Lung (tissue), 12 donors: ENCODE results near the gene PFKL. TPM values are rescaled to one million over a fixed set of nuclear protein-coding genes. Genes with fewer than 3 reads are reported as not detected.

ENCODE experiments used
- ATAC-seq: fragments of 200-7000 bp; cut with Tn5 transposase; one replicate; pipeline ENCODE4 v1.9.1; 2020; ENCODE audit warnings: moderate number of reproducible peaks; ENCODE audit not compliant: insufficient read depth, low FRiP score
- DNase-seq, 3 donors: peaks; one replicate each; pipeline ENCODE4 v3.0.0-alpha.2; 2013 to 2017
- H3K27ac ChIP-seq, 2 donors: one replicate each; pipeline ENCODE4 v1.5.1; 2013; ENCODE audit warnings: mild to moderate bottlenecking in 2 of 2, moderate library complexity in 2 of 2, control low read depth in 1 of 2, inconsistent platforms in 1 of 2, low read depth in 1 of 2, low read length in 1 of 2
- H3K27me3 ChIP-seq, 3 donors: one replicate each; pipeline ENCODE4 v1.5.1; 2013; ENCODE audit warnings: low read length in 2 of 3; ENCODE audit not compliant: control insufficient read depth in 3 of 3, insufficient read depth in 3 of 3
- H3K36me3 ChIP-seq, 4 donors: one replicate each; pipeline ENCODE4 v1.5.1; 2013; ENCODE audit warnings: low read length in 4 of 4, mild to moderate bottlenecking in 1 of 4, moderate library complexity in 1 of 4; ENCODE audit not compliant: control insufficient read depth in 4 of 4, insufficient read depth in 4 of 4
- H3K4me1 ChIP-seq, 5 donors: one replicate each; pipeline ENCODE4 v1.5.1; 2013; ENCODE audit warnings: low read length in 5 of 5, mild to moderate bottlenecking in 2 of 5, moderate library complexity in 1 of 5; ENCODE audit not compliant: control insufficient read depth in 5 of 5, insufficient read depth in 5 of 5
- H3K4me3 ChIP-seq: one replicate; pipeline ENCODE4 v1.5.1; 2013; ENCODE audit warnings: mild to moderate bottlenecking, control low read depth, moderate library complexity
- H3K9ac ChIP-seq, 2 donors: one replicate each; pipeline ENCODE4 v1.5.1; 2013; ENCODE audit warnings: low read length in 2 of 2, control low read depth in 1 of 2; ENCODE audit not compliant: insufficient read depth in 1 of 2
- H3K9me3 ChIP-seq, 4 donors: one replicate each; pipeline ENCODE4 v1.5.1; 2013; ENCODE audit warnings: low read length in 3 of 4, mild to moderate bottlenecking in 1 of 4, moderate library complexity in 1 of 4; ENCODE audit not compliant: control insufficient read depth in 4 of 4, insufficient read depth in 3 of 4
- WGBS, 2 donors: extraction: QIAGEN DNeasy Blood & Tissue Kit; methylation state at CpG; one replicate each; pipeline ENCODE4 v1.1.7; 2013; 5-methylcytosine and 5-hydroxymethylcytosine counted together
- polyA plus RNA-seq, 2 donors: library from polyadenylated mRNA; stranded (reverse); fragments of 200-250 nt; gene quantifications; one replicate each; pipeline ENCODE4 v1.2.1, GENCODE V29; 2013
- total RNA-seq, 2 donors: library from RNA; depleted of rRNA in 1 of 2; stranded (reverse); fragments of >200 nt in 1 of 2; gene quantifications; one replicate each; pipeline ENCODE4 v1.2.1, GENCODE V29; 2014 to 2021
- TF ChIP-seq, protein P1 (sequence below): IDR thresholded peaks from 2 replicates; pipeline ENCODE4 v1.5.1; 2012; ENCODE audit warnings: mild to moderate bottlenecking; ENCODE audit errors: control extremely low read depth, extremely low read depth
- donor health status: control.
- donor health status: control.
- donor health status: Bipolar disorder and iron deficiency.
- donor health status: healthy.
- donor health status: DM: yes; HTN: yes; CAD: no.

The PFKL gene
- total and polyA plus RNA-seq, 4 donors, result 63.4 to 129 (median 103) TPM

DNA sequence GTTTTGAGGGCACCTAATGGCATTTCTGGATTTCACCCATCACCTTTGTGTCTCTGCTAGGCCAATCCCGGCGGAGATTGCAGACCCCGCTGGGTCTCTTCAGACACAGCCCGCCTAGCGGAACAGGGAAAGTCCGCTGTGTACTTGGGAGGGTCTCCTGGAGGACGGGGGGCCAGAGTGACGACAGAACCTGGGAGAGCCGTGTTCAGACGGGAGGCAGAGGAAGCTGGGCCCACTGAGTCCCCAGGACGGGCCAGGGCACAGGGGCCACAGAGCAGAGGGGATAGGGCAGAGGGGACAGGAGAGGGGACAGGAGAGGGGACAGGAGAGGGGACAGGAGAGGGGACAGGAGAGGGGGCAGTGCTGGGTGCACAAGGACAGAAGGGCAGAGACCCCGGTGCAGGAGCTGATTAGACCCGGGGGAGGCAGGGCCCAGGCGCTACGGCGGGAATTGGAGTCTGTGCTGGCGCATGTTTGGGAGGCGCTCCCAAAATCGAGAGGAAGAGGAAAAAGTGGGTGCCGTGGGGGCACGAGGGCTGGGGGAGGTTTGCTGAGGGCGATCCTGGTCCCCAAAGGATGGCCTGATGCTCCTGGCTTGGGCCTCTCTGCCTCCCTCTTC is 66.2 kb downstream of the PFKL start:
- peaks cover 0 to 7% (median 0%) of the 10 kb centered on the region in 5 donors for H3K4me1 ChIP-seq
- 91 to 94% methylated on average over 19 to 22 of the region's 22 CpGs for WGBS, 2 donors
- H3K27ac ChIP-seq, result no peak overlapping the region
- no peak for DNase-seq
- TF ChIP-seq, protein P1, sequence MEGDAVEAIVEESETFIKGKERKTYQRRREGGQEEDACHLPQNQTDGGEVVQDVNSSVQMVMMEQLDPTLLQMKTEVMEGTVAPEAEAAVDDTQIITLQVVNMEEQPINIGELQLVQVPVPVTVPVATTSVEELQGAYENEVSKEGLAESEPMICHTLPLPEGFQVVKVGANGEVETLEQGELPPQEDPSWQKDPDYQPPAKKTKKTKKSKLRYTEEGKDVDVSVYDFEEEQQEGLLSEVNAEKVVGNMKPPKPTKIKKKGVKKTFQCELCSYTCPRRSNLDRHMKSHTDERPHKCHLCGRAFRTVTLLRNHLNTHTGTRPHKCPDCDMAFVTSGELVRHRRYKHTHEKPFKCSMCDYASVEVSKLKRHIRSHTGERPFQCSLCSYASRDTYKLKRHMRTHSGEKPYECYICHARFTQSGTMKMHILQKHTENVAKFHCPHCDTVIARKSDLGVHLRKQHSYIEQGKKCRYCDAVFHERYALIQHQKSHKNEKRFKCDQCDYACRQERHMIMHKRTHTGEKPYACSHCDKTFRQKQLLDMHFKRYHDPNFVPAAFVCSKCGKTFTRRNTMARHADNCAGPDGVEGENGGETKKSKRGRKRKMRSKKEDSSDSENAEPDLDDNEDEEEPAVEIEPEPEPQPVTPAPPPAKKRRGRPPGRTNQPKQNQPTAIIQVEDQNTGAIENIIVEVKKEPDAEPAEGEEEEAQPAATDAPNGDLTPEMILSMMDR, result no peak
- no peak for ATAC-seq
- no peak overlapping the region for H3K9ac ChIP-seq
- H3K36me3 ChIP-seq, result no peaks in the 10 kb centered on the region
- H3K4me3 ChIP-seq, result no peak overlapping the region
- peaks cover 0 to 7% (median 0%) of the 10 kb centered on the region in 3 donors for H3K27me3 ChIP-seq
- H3K9me3 ChIP-seq, result peaks cover 0 to 8% (median 0%) of the 10 kb centered on the region in 4 donors

DNA sequence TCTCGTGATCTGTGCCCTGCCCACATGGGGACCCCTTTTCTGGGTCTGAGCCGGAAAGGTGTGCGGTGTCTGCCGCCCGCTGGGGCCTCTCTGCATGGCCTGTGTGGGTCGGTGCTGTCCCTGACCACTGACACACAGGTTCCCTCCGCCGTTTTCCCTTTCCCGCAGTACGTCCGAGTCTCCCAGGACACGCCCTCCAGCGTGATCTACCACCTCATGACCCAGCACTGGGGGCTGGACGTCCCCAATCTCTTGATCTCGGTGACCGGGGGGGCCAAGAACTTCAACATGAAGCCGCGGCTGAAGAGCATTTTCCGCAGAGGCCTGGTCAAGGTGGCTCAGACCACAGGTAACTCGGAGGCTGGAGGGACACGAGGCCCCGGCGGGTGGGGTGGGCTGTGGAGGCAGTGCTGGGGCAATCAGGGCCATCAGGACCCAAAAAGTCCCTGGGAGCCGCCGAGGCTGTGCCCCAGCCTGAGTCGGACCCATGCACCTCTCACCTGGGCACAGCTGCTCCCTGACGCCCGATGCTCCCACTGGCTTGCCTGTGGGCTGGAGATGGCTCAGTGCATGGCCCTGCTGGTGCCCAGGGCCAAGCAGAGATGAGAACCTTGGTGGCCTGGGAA is 66.8 kb downstream of the PFKL start:
- no peak for ATAC-seq
- peaks cover 0 to 8% (median 0%) of the 10 kb centered on the region in 4 donors for H3K9me3 ChIP-seq
- TF ChIP-seq, protein P1, result no peak
- no peak overlapping the region for H3K27ac ChIP-seq
- H3K4me3 ChIP-seq, result no peak overlapping the region
- H3K4me1 ChIP-seq, result peaks cover 0 to 7% (median 0%) of the 10 kb centered on the region in 5 donors
- no peak for DNase-seq
- H3K27me3 ChIP-seq, result peaks cover 0 to 7% (median 0%) of the 10 kb centered on the region in 3 donors
- H3K9ac ChIP-seq, result no peak overlapping the region
- H3K36me3 ChIP-seq, result no peaks in the 10 kb centered on the region
- WGBS, 2 donors, result 90 to 94% methylated on average over 28 of the region's 28 CpGs

DNA sequence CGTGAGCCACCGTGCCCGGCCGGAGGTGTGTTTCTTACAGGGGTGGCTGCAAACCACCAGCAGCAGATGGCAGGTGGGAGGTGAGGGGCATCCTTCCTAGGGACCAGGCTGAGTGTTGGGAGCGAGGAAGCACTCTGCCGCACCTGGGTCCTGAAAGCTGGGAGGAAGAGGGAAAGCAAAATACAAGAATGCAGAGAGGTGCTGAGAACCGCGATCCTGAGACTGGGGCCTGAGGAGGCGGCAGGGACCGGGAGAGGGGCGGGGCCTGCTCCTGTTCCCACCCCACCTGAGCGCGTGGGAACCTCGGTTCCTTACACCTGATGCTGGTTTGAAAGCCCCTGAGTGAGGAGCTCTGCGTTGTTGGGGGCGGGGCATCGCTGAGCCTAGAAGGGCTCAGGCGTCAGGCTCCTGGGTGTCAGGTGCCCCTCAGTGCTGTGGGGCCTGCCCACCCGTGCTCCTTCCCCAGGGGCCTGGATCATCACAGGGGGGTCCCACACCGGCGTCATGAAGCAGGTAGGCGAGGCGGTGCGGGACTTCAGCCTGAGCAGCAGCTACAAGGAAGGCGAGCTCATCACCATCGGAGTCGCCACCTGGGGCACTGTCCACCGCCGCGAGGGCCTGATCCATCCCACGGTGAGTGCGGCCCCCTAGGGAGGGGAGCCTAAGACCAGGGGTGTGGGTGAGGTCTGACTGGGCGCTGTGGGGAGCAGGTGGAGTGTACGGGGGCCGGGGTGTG is 69.0 kb downstream of the PFKL start:
- no peak for DNase-seq
- no peak for ATAC-seq

More for the DNA sequence above, 69.0 kb downstream of the PFKL start:
- H3K36me3 ChIP-seq, result no peaks in the 10 kb centered on the region
- H3K4me1 ChIP-seq, result peaks cover 0 to 7% (median 0%) of the 10 kb centered on the region in 5 donors
- peaks cover 0 to 7% (median 0%) of the 10 kb centered on the region in 3 donors for H3K27me3 ChIP-seq
- TF ChIP-seq, protein P1, result no peak
- peaks cover 0 to 6% (median 0%) of the 10 kb centered on the region in 4 donors for H3K9me3 ChIP-seq
- WGBS, 2 donors, result 42 to 47% methylated on average over 35 of the region's 35 CpGs
- H3K27ac ChIP-seq, result no peak overlapping the region
- H3K4me3 ChIP-seq, result no peak overlapping the region
- no peak overlapping the region for H3K9ac ChIP-seq
